ENCODE measurements around the gene ZNF638.

ZNF638 gene

DNA sequence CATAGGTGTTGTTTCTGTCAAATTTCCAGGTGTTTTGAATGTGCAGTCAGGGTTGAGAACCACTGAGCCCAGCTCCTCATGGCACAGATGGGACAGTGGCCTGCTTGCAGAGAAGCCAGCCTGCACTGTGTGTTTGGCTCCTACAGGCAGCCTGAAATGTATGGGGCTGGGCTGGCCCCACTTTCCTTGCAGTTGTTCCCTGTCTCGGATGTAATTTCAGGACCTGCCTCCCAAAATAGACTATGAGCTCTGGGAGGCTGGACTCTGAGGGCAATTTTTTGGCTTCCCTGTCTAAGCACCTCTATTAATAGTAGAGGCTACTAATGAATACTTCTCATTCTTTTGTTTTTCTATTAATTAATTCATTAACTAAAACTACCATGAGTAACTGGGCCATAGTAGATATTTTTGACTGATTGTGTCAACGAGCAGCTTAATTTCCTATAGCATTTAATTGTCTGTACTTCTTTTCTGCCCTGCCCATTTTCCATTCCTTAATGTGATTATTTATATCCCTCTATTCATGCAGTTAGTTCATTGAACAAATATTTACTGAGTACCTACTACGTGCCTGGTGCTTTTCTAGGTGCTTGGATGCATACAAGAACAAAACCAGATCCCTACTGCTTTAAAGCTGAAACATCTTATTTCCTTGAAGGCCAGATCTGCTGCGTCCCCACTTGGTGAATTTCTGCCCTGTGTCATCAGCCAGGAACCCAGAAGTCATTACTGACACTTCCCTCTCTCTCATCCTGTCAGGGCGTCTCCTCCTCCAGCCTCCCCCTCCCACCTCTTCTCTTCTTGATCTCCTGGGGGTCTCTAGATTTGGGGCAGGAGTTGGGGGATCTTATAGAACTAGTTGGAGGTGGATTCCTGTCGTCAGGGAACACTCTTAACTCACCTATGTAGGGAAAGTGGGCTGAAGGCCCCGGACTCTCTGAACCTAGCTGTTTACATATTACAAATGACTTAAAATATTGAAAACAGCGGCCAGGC lies 138.1 kb downstream of the ZNF638 start:
- Histone ChIP-seq H3K27ac (no peak overlapping the region), H3K4me3 (IDR thresholded peaks at IDR 0.05; ENCODE audit: insufficient read depth, low read depth, low read length) (no peak overlapping the region), H3K79me2 (ENCODE audit: insufficient read depth, low read depth) (no peaks in the 10 kb centered on the region), H3K9ac (no peak overlapping the region), H4K20me1 (ENCODE audit: insufficient read depth) (no peaks in the 10 kb centered on the region), H3K27me3 (ENCODE audit: insufficient read depth, low read depth) (no peaks in the 10 kb centered on the region), H3K4me2 (no peak overlapping the region), H3K36me3 (ENCODE audit: insufficient read depth) (no peaks in the 10 kb centered on the region), H3K4me1 (ENCODE audit: low read depth, poor library complexity, severe bottlenecking) (no peaks in the 10 kb centered on the region), H2AFZ (ENCODE audit: low read depth) (no peak overlapping the region)
- TF ChIP-seq, protein P1, sequence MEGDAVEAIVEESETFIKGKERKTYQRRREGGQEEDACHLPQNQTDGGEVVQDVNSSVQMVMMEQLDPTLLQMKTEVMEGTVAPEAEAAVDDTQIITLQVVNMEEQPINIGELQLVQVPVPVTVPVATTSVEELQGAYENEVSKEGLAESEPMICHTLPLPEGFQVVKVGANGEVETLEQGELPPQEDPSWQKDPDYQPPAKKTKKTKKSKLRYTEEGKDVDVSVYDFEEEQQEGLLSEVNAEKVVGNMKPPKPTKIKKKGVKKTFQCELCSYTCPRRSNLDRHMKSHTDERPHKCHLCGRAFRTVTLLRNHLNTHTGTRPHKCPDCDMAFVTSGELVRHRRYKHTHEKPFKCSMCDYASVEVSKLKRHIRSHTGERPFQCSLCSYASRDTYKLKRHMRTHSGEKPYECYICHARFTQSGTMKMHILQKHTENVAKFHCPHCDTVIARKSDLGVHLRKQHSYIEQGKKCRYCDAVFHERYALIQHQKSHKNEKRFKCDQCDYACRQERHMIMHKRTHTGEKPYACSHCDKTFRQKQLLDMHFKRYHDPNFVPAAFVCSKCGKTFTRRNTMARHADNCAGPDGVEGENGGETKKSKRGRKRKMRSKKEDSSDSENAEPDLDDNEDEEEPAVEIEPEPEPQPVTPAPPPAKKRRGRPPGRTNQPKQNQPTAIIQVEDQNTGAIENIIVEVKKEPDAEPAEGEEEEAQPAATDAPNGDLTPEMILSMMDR (conservative IDR thresholded peaks at IDR 0.05; ENCODE audit: low read depth, low read length): no peak

DNA sequence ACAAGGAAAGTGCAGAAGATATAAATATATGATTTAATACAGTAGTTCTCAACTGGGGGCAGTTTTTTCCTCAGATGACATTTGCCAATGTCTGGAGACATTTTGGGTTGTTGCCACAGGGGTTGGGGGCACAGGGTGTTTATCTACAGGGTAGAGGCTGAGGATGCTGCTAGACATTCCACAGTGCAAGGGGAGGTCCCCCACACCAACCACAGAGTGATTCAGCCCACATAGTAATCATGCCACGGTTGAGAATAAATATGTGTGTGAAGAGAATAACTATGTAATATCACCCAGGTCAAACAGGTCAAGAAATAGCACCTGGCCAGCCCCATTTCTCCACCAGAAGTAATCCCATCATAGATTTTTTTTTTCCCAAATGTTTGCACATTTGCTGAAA lies 139.7 kb downstream of the ZNF638 start:
- no peak overlapping the region for H3K4me2 ChIP-seq
- TF ChIP-seq, protein P1 (conservative IDR thresholded peaks at IDR 0.05; ENCODE audit: low read depth, low read length): no peak
- no peaks in the 10 kb centered on the region for H3K79me2 ChIP-seq (ENCODE audit: insufficient read depth, low read depth)
- H3K4me1 ChIP-seq (ENCODE audit: low read depth, poor library complexity, severe bottlenecking): no peaks in the 10 kb centered on the region
- H4K20me1 ChIP-seq (ENCODE audit: insufficient read depth): no peaks in the 10 kb centered on the region
- no peaks in the 10 kb centered on the region for H3K27me3 ChIP-seq (ENCODE audit: insufficient read depth, low read depth)
- H3K36me3 ChIP-seq (ENCODE audit: insufficient read depth): no peaks in the 10 kb centered on the region
- no peak overlapping the region for H3K4me3 ChIP-seq (IDR thresholded peaks at IDR 0.05; ENCODE audit: insufficient read depth, low read depth, low read length)
- no peak overlapping the region for H3K27ac ChIP-seq
- no peak overlapping the region for H3K9ac ChIP-seq
- no peak overlapping the region for H2AFZ ChIP-seq (ENCODE audit: low read depth)

DNA sequence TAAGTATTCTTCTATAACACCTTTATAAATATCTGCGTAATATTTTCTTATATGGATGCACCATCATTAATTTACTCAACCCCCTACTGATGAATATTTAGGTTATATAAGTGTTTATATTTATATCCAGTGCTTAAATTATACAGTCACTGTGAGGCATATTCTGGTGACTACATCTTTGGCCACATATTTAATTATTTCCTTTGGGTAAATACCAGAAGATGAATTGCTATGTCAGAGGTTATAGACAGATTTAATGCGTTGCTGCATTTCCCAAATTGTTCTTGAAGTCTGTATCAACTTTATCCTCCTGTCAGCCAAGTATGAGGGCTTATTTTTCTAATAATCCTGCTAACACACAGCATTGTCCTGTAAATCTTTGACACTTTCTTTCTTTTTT lies 140.4 kb downstream of the ZNF638 start:
- Histone ChIP-seq H3K79me2 (ENCODE audit: insufficient read depth, low read depth) (no peaks in the 10 kb centered on the region), H3K36me3 (ENCODE audit: insufficient read depth) (no peaks in the 10 kb centered on the region), H3K4me1 (ENCODE audit: low read depth, poor library complexity, severe bottlenecking) (no peaks in the 10 kb centered on the region), H2AFZ (ENCODE audit: low read depth) (no peak overlapping the region), H3K9ac (no peak overlapping the region), H3K4me3 (IDR thresholded peaks at IDR 0.05; ENCODE audit: insufficient read depth, low read depth, low read length) (no peak overlapping the region), H3K27ac (no peak overlapping the region), H4K20me1 (ENCODE audit: insufficient read depth) (no peaks in the 10 kb centered on the region), H3K27me3 (ENCODE audit: insufficient read depth, low read depth) (no peaks in the 10 kb centered on the region), H3K4me2 (no peak overlapping the region)
- TF ChIP-seq, protein P1 (conservative IDR thresholded peaks at IDR 0.05; ENCODE audit: low read depth, low read length): no peak

DNA sequence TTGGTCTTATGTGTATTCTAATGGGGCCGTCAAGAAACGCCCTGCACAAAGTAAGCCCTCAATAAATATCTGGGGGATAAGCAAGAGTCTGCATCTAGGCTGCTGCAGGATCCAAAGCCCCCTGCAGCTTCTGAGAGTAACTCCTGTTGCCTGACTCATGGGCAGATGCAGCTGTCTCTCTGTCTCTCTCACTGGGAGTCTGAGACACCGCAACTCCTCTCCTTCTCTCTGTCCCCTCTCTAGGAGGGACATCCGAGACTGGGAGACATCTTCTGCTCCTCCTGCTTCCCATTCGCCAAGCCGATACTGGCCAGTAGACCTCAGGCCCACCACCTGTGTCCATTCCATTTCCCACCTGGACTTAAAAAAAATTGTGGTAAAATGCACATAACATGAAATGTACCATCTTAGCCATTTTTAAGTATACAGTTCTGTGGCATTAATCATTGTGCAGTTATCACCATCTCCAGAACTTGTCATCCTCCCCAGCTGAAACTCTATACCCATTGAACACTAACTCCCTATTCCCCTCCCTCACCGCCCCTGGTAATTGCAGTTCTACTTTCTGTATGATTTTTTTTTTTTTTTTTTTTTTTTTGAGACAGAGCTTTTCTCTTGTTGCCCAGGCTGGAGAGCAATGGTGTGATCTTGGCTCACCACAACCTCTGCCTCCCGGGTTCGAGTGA lies 141.9 kb downstream of the ZNF638 start:
- Histone ChIP-seq H3K27ac (no peak overlapping the region), H3K4me2 (no peak overlapping the region)
- TF ChIP-seq, protein P1 (conservative IDR thresholded peaks at IDR 0.05; ENCODE audit: low read depth, low read length): no peak

More for the DNA sequence above, 141.9 kb downstream of the ZNF638 start:
- Histone ChIP-seq H3K4me1 (ENCODE audit: low read depth, poor library complexity, severe bottlenecking) (no peaks in the 10 kb centered on the region), H3K79me2 (ENCODE audit: insufficient read depth, low read depth) (no peaks in the 10 kb centered on the region), H3K27me3 (ENCODE audit: insufficient read depth, low read depth) (no peaks in the 10 kb centered on the region), H3K36me3 (ENCODE audit: insufficient read depth) (no peaks in the 10 kb centered on the region), H4K20me1 (ENCODE audit: insufficient read depth) (no peaks in the 10 kb centered on the region), H3K9ac (no peak overlapping the region), H3K4me3 (IDR thresholded peaks at IDR 0.05; ENCODE audit: insufficient read depth, low read depth, low read length) (no peak overlapping the region), H2AFZ (ENCODE audit: low read depth) (no peak overlapping the region)
